ENCODE measurements around the gene CBX4.
"Not testable (repeated sequence)": the region's sequence is repeated elsewhere in the genome, so short reads cannot be mapped to it uniquely, and the experiment has no call there.

Gene CBX4

GRCh38 chr17:79859676-79860615 lies 20.7 kb upstream of the CBX4 start:
- no peak for DNase-seq (ENCODE audit: low read depth in 2 of 2)

DNA sequence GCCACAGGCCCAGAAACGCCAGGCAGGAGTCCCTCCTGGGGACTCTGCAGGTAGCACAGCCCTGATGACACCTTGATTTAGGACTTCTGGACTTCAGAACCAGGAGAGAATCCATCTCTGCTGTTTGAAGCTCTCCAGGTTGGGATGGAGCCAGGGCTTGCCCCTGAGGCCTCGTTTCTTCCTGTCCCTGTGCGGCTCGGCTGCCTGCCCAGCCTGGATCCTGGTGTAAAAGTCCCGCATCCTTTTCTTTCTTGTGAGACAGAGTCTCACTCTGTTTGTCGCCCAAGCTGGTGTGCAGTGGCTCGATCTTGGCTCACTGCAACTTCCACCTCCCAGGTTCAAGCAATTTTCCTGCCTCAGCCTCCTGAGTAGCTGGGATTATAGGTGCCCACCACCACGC lies 17.9 kb upstream of the CBX4 start:
- no peak for DNase-seq (ENCODE audit: low read depth in 2 of 2)

DNA sequence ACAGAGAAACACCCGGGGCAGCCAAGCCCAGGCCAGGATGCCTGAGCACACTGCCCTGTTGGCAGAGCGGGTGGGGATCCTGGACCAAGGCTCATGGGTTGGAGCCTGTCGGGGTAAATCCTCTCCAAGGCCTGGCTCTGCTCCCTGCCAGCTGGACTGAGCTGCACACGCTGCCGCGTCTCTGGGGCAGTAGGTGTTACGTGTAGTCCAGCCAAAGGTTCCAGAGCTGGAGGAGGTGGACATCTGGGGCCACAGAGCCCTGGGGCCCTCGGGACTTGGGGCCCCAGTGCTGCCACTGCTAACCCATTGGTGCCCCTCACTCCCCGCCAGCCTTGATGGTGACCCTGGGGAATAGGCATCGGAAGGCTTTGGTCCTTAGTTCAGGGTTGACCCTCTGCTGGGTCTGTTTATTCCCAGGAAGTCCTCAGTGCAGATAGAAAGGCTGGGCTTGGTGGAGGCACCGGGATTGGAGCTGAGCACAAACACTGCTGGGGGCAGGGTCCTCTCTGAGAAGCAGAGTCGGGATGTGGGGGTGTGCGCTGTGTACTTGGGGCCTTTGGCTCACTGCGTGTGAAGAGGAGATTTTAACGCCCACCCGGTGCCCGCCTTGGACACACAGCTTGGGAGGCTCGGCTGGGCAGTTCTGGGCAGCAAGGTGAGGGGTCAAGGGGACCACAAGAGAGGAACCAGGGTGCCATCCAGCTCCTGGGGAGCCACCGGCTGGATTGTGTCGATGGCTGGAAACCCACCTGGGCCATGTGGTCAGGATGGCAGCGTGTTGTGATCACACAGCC lies 16.3 kb upstream of the CBX4 start:
- no peak for DNase-seq (ENCODE audit: low read depth in 2 of 2)

- DNase-seq (ENCODE audit: low read depth in 2 of 2) = no peak
These were observed 15.1 kb upstream of the CBX4 start for GRCh38 chr17:79854080-79855060.

- DNase-seq (ENCODE audit: low read depth in 2 of 2) = not testable (repeated sequence)
These were observed 13.9 kb upstream of the CBX4 start for GRCh38 chr17:79853168-79853567.

- no peak for DNase-seq (ENCODE audit: low read depth in 2 of 2)
These were observed 13.5 kb upstream of the CBX4 start for GRCh38 chr17:79852748-79853147.

DNA sequence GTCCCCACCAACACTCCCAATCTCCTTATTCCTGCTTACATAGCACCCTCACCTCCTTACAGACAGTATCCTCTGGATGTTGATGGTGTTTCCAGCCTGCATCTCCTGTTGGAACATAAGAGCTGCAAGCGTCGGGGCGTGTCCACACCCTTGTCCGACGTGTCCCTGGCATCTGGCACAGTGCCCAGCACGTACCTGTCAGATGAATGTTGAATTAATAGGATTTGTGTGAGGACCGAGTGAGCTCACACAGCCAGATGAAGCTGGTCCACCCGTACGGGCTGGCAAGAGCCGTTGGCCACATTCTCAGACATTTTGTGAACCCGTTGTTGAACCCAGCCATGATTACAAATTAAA lies 12.2 kb upstream of the CBX4 start:
- no peak for DNase-seq (ENCODE audit: low read depth in 2 of 2)

GRCh38 chr17:79850571-79851460 lies 11.6 kb upstream of the CBX4 start:
- no peak for DNase-seq (ENCODE audit: low read depth in 2 of 2)

DNA sequence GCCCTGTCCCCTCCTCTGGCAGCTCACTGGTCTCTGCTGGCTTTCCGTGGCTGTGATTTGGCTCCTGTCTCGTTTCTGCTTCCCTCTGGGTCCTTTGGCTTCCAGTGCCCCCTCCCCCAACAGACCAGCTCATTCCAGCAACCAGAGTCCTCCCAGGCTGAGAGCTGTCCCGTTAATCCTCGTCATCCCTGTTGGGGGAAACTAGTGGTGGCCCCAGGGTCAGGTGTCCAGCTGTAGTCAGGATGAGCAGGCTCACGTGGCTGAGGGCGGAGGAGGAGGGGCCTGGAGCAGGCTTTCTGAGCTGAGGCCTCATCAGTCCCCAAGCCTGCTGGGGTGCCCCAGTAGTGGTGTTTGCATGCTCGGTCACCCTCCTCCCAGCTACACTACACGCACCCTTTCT lies 10.7 kb upstream of the CBX4 start:
- no peak for DNase-seq (ENCODE audit: low read depth in 2 of 2)

- no peak for DNase-seq (ENCODE audit: low read depth in 2 of 2)
These were observed 9.1 kb upstream of the CBX4 start for GRCh38 chr17:79848370-79848766.

GRCh38 chr17:79847698-79848369 lies 8.6 kb upstream of the CBX4 start:
- no peak for DNase-seq (ENCODE audit: low read depth in 2 of 2)

GRCh38 chr17:79845601-79845949 lies 6.3 kb upstream of the CBX4 start:
- no peak for DNase-seq (ENCODE audit: low read depth in 2 of 2)

GRCh38 chr17:79844869-79845600 lies 5.8 kb upstream of the CBX4 start:
- DNase-seq (ENCODE audit: low read depth in 2 of 2) = no peak

DNA sequence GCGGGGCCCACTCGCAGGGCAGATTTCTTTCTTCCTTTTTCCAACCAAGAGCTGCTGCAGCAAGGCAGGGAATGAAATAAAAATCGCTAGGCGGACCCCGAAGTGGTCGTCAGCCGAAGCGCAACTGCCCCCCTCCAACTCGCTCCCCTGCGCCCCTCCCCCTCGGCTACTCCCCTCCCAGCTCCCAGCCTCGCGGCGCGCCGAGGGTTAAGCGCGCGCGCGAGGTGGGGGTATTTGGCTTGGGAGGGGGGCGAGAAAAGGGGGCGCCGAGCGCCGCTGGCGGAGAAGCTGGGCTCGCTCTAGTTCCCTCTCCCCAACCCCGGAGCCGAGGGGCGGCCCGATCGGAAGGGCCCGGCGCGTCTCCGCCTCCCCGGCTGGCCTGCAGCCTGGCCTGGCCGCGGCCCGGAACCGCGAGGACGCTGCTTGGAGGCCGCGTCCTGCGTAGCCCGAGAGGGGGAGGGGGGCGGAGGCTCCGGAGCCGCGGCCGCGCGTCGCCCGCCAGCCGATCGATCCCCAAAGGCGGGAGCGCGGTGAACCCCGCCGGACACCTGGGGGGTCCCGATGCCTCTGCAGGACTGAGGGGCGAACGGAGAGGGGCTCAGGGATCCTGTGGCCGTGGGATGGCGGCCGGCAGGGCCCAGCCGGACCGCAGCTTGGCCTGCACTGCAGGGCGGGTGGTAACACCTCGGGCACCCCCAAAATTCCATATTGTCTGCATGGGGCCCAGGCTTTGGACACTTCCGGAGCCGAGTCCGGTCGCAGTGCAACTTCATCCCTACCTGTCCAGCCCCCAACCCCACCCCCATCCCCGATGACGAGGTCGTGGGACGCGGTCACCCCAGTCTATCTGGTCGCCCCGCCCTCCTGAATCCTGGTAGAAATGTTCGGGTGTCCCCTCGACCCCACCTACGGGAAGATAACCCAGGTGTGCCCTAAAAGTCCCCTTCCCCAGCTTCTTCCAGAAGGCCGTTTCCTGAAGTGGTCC lies 4.9 kb upstream of the CBX4 start:
- no peak for DNase-seq (ENCODE audit: low read depth in 2 of 2)

DNA sequence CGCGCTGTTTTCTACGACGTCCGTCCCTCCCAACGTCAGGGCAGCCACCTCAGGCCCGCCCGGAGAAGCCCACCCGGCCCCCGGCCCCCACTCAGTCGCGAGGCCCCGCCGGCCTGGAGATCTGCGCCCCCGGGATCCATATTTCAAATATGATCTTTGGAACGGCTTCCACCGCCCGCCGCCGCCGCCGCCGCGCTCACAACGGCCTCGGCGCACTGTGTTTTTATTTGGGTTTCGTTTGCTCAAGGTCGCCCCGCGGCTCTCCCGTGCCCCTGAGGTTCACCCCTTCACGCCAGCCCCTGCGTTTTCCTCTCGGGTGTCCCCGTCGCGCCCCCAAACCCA lies 4.2 kb upstream of the CBX4 start:
- DNase-seq (ENCODE audit: low read depth in 2 of 2) = no peak

DNA sequence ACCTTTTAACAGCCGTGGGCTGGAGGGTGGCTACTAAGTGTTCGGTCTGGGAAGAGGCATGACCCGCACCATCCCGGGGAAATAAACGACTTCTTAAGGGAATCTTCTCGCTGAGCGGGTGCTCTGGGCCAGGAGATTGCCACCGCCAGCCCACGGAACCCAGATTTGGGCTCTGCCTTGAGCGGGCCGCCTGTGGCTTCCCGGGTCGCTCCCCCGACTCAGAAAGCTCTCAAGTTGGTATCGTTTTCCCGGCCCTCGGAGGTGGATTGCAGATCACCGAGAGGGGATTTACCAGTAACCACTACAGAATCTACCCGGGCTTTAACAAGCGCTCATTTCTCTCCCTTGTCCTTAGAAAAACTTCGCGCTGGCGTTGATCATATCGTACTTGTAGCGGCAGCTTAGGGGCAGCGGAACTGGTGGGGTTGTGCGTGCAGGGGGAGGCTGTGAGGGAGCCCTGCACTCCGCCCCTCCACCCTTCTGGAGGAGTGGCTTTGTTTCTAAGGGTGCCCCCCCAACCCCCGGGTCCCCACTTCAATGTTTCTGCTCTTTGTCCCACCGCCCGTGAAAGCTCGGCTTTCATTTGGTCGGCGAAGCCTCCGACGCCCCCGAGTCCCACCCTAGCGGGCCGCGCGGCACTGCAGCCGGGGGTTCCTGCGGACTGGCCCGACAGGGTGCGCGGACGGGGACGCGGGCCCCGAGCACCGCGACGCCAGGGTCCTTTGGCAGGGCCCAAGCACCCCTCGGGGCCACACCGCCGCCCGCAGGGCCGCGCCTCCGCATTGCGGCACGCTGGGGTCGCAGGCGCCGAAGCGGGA lies 3.6 kb upstream of the CBX4 start:
- no peak for DNase-seq (ENCODE audit: low read depth in 2 of 2)

- no peak for DNase-seq (ENCODE audit: low read depth in 2 of 2)
These were observed 3.0 kb upstream of the CBX4 start for GRCh38 chr17:79842136-79842655.
